ENCODE results near the gene TNFRSF6B.

DNA sequence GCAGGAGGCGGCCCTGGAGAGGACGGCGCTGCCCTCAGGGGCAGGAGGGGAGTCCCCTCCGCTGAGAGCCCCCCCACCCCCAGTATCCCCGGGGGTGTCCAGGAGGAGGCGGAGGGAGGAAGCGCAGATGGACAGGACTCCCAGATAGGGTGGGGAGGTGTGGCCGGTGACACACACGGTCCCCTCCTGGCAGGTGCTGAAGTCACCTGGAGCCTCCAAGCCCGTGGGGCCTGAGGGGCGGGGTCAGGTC, 44.6 kb upstream of the TNFRSF6B start:
- TF ChIP-seq SIN3A (IDR thresholded peaks at IDR 0.05; ENCODE audit: borderline replicate concordance, insufficient read depth, low read length) (no peak), POLR2AphosphoS5 (IDR thresholded peaks at IDR 0.05; ENCODE audit: low read depth, low read length) (no peak), TAF1 (IDR thresholded peaks at IDR 0.05; ENCODE audit: borderline replicate concordance, insufficient read depth, low read length) (no peak)
- TF ChIP-seq, protein P1, sequence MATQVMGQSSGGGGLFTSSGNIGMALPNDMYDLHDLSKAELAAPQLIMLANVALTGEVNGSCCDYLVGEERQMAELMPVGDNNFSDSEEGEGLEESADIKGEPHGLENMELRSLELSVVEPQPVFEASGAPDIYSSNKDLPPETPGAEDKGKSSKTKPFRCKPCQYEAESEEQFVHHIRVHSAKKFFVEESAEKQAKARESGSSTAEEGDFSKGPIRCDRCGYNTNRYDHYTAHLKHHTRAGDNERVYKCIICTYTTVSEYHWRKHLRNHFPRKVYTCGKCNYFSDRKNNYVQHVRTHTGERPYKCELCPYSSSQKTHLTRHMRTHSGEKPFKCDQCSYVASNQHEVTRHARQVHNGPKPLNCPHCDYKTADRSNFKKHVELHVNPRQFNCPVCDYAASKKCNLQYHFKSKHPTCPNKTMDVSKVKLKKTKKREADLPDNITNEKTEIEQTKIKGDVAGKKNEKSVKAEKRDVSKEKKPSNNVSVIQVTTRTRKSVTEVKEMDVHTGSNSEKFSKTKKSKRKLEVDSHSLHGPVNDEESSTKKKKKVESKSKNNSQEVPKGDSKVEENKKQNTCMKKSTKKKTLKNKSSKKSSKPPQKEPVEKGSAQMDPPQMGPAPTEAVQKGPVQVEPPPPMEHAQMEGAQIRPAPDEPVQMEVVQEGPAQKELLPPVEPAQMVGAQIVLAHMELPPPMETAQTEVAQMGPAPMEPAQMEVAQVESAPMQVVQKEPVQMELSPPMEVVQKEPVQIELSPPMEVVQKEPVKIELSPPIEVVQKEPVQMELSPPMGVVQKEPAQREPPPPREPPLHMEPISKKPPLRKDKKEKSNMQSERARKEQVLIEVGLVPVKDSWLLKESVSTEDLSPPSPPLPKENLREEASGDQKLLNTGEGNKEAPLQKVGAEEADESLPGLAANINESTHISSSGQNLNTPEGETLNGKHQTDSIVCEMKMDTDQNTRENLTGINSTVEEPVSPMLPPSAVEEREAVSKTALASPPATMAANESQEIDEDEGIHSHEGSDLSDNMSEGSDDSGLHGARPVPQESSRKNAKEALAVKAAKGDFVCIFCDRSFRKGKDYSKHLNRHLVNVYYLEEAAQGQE (IDR thresholded peaks at IDR 0.05; ENCODE audit: insufficient read depth in 1 of 2, low read depth in 2 of 2, low read length in 2 of 2), result no peak

Measured in PFSK-1 (cell line).